GM15510 (cell line): ENCODE results near the gene UBTD1.

Source experiments
- POLR2A ChIP-seq: IDR thresholded peaks from 3 replicates; pipeline ENCODE4 v1.6.1; 2011; ENCODE audit warnings: borderline replicate concordance; ENCODE audit not compliant: insufficient read length; ENCODE audit errors: extremely low read depth

Gene UBTD1

GRCh38 chr10:97570146-97570788, 71.5 kb downstream of the UBTD1 start:
- TF ChIP-seq POLR2A: no peak

DNA sequence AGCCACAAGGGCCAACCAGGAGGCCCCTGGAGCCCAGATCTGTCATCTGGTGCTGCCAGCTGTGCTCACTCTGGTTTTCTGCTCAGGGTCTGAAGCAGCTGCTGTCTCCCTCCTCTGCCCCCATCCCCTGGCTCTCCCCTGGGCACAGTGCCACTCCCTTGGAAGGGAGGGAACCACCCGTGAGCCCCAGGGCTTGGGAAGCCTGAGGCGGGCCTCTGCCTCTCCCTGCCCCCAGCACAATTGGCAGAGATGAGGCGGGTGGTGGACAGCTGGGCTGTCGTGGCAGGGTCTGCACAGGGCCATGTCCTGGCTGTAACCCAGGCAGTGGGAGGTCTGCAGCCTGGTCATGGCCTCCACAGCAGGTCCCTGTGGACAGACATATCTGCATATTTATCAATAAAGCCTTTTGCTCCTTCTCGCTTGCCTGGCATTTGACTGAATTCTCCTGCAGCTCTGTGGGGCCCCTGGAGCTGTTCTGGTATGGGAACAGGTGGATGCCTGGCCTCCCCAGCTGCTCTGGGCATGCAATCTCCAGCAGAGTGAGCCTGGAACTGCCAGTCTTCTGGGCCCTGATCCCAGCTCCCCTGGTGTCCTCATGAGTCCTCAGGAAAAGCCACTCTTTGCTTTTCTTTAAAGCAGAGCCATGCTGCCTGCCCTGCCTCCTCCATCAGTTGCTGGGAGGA, 72.2 kb downstream of the UBTD1 start:
- no peak for TF ChIP-seq POLR2A

GRCh38 chr10:97571622-97572021, 72.9 kb downstream of the UBTD1 start:
- no peak for TF ChIP-seq POLR2A

DNA sequence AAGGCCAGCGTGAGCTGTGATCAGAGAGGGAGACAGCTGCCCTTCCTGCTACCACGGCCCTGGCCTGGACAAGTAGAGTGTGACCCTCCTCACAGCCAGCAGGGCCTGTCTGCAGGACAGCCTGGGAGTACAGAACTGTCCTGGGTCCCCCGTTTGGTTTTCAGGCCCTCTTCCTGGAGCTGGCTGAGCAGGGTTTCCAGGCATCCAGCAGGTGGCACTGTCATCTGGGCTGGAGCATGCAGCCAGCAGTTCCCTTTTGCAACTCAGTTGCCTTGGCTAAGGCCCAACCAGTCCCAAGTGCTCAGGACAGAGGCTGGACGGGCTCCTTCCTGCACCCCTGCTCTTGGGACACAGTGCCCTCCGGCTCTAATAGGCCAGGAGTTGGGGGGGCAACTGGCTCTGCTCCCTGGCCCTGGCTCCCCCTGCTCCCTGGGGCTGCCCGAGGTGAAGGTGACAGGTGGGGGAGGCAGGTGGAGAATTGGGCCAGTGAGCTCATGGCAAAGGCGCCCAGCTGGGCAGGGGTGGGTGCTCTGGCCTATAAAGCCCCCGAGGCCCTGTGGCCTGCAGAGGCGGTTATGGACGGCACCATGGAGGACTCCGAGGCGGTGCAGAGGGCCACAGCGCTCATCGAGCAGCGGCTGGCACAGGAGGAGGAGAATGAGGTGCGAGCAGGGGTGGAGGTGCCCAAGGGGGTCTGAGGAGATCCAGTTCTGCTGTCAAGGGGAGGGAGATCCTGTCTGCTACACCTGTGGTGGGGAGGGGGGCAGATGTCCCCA, 73.7 kb downstream of the UBTD1 start, which contains the start of gene ANKRD2:
TSS of gene ANKRD2 (plus strand) at position 566 of the 776 bp plus-strand sequence. CDS start at position 576, 10 bp downstream.
- TF ChIP-seq POLR2A: no peak

GRCh38 chr10:97573021-97573420, 74.3 kb downstream of the UBTD1 start:
- TF ChIP-seq POLR2A: no peak

GRCh38 chr10:97573672-97574071, 74.9 kb downstream of the UBTD1 start:
- TF ChIP-seq POLR2A: no peak

GRCh38 chr10:97574374-97575126, 75.8 kb downstream of the UBTD1 start:
- TF ChIP-seq POLR2A: no peak

DNA sequence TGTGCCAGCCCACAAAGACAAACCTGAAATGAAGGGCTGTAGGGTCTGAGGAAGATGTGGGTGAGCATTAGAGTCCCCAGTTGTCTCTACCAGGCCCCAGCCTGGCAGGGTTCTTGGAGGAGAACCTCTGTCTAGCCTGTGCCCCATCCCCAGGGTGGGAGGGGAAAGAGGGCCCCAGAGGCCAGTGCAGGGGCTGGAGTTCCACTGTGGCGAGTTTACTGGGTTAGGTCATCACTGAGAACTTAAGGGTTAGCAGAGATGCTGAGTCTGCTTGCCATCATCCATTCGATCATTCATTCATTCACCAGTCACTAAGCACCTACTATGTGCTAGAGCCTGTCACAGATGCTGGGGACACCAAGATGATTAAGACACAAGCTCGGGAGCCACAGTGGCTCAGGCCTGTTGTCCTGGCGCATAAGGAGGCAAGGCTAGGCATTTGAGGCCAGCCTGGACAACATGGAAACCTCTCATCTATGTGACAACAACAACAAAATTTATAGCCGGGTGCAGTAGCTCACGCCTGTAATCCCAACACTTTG, 76.5 kb downstream of the UBTD1 start:
- TF ChIP-seq POLR2A: no peak

DNA sequence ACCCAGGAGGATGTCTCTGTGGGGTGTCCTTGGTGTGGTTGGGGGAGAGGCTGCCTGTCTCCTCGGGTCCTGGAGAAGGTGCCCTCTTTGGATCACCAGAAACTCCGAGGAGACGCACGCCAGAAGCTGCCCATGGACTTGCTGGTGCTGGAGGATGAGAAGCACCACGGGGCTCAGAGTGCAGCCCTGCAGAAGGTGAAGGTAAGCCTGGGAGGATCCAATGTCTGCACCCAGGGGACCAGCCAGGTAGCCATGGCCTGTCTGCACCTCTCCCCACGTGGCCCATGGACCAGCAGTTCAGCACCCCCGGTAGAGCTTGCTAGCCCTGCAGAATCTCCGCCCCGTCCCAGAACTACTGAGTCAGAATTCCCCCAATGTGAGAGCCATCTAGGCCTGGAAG, 79.0 kb downstream of the UBTD1 start:
- no peak for TF ChIP-seq POLR2A

- no peak for TF ChIP-seq POLR2A
Measured at GRCh38 chr10:97578171-97578844, 79.6 kb downstream of the UBTD1 start.

- no peak for TF ChIP-seq POLR2A
Measured at GRCh38 chr10:97580421-97581367, 82.0 kb downstream of the UBTD1 start.

- no peak for TF ChIP-seq POLR2A
Measured at GRCh38 chr10:97582169-97582568, 83.4 kb downstream of the UBTD1 start.

DNA sequence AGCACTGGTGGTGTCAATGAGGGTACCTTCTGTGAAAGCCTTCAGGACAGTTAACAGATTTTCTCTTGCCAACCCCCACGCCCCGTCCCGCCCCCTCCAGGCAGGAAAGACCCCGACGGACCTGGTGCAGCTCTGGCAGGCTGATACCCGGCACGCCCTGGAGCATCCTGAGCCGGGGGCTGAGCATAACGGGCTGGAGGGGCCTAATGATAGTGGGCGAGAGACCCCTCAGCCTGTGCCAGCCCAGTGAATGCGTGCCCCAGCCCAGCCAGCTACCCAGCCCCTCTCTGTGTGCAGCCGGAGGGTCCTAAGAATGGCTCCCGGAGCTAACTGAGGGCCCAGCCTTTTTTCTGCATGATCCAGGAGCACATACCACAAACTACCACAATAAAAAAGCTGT, 84.8 kb downstream of the UBTD1 start:
- no peak for TF ChIP-seq POLR2A

- no peak for TF ChIP-seq POLR2A
Measured at GRCh38 chr10:97584060-97584797, 85.5 kb downstream of the UBTD1 start, which contains the start of gene HOGA1. Gene HOGA1, plus strand, starts transcription at chr10:97584389. Its CDS starts 315 bp downstream, at chr10:97584704.
